NCI-H446 (cell line): ENCODE data around the gene SLC30A3.
"Not testable (repeated sequence)": the region's sequence is repeated elsewhere in the genome, so short reads cannot be mapped to it uniquely, and the experiment has no call there.

ENCODE experiments used
- DNase-seq, 2 experiments: peaks; one replicate each; lab custom pipeline; 2025; lab: John Stamatoyannopoulos, UW

Gene SLC30A3, protein sequence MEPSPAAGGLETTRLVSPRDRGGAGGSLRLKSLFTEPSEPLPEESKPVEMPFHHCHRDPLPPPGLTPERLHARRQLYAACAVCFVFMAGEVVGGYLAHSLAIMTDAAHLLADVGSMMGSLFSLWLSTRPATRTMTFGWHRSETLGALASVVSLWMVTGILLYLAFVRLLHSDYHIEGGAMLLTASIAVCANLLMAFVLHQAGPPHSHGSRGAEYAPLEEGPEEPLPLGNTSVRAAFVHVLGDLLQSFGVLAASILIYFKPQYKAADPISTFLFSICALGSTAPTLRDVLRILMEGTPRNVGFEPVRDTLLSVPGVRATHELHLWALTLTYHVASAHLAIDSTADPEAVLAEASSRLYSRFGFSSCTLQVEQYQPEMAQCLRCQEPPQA

GRCh38 chr2:27262379-27263286, at the start of gene SLC30A3:
SLC30A3 (minus strand) TSS chr2:27263047; CDS start chr2:27262906, 141 bp downstream.
- peak in 1 of 2 experiments; percentile 30 for DNase-seq

DNA sequence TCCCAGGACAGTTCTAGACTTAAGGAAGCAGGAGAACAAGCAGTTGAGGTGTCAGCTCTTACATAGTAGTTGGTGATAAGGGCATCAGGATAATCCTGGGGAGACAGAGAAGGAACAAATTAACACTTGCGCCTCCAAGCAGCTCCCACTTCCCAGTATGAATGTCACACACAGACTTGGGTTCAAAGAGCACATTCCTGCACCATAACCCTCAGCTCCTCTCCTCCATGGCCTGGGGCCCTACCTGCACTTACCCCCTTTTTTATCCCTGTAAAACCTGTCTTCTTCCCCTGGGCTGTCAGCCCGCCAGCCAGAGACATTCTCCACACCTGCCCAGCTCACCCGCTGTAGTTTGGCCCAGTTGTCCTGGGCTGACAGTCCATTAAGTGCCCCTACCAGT, 49.3 kb upstream of the SLC30A3 start:
- no peak for DNase-seq

DNA sequence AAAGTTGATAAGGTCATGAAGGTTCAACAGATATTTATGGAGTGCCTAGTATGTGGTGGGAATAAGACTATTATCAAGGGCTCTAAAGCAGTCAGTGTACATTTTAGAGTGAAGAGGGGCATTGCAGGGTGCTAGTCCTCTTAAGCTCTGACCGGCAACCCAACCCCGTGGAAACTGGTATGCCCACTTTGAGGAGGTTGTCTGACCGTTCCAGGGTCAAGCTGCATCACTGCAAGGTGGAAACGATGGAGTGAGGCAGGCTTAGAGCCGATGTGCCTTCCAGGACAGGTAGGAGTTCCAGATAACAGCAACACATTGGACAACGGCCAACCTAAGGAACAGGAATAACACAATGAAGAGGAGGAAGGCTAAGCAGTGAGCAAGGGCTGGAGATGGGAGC, 46.8 kb upstream of the SLC30A3 start:
- DNase-seq: no peak

GRCh38 chr2:27308359-27308881, 45.6 kb upstream of the SLC30A3 start, which contains the start of gene UCN:
UCN (minus strand) TSS chr2:27308445; CDS start chr2:27307895, 550 bp downstream.
- no peak for DNase-seq

- DNase-seq: no peak
Observed at GRCh38 chr2:27307545-27308358, 44.9 kb upstream of the SLC30A3 start.

DNA sequence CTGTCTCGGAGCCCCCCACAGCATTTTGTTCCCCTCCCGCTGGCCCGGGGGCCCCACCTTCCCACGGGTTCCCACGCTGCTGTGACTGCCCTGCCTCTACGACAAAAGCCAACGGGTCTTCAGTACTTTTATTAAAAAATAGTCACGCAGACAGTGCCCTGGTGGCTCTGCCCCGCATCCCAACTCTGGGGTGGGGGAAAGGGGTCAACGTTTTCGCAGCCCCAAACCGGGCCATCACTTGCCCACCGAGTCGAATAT, 44.4 kb upstream of the SLC30A3 start:
- DNase-seq: no peak

- DNase-seq: no peak
Observed at GRCh38 chr2:27306573-27307286, 43.9 kb upstream of the SLC30A3 start.

DNA sequence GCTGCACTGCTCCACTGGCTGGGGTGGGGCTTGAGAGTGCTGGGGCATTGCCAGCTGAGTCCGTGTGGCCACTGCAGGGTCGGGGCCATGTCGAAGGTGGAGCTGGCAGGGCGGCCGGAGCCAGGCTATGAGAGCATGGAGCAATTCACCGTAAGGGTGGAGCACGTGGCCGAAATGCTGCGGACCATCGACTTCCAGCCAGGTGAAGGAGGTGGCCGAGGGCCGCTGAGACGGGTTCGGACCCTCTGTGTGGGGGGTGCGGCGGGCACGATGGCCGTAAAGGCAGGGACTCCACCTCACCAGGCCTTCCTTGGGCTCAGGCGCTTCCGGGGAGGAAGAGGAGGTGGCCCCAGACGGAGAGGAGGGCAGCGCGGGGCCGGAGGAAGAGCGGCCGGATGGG, 43.3 kb upstream of the SLC30A3 start:
- no peak for DNase-seq

DNA sequence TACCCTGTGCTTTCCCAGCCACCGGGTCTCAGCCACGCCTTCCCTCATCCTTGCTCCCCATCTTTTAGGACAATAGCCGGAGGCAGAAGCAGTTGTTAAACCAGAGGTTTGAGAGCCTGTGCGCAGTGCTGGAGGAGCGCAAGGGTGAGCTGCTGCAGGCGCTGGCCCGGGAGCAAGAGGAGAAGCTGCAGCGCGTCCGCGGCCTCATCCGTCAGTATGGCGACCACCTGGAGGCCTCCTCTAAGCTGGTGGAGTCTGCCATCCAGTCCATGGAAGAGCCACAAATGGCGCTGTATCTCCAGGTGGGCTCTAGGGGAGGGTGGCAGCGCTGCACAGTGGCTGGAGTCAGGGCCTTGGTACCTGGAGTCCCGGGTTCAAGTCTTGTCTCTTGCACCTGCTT, 42.7 kb upstream of the SLC30A3 start:
- no peak for DNase-seq

DNA sequence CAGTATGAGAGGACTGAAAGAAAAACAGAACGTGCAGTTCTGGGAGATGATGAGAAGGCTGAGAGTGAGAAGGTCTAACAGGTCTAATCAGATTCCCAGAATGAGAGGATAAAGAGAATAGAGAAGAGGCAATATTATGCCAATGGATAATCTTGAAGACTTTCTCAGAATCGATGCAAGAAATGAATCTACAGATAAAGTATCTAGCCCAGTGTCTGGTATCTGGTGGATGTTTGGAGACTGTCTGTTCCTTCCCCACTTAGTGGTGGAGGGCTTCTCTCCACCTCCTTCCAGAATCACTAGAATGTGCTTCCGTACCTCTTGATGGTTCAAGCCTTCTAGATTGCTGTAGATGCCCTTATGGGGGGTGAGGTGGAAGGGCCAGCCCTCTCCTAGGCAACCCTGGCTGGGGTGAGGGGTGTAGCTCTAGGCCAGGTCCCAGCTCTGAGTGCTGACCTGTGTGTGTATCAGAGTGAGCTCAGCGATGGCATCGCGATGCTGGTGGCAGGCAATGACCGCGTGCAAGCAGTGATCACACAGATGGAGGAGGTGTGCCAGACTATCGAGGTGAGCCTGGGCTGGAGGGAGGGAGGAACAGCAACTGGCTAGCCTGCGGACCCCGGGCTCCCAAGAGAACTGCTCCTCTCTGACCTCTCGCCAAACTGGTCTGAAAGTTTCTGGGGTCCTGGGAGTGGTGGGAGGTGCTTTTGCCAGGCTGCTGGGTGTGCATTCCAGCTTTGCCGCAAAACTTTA, 41.8 kb upstream of the SLC30A3 start:
- DNase-seq: no peak

DNA sequence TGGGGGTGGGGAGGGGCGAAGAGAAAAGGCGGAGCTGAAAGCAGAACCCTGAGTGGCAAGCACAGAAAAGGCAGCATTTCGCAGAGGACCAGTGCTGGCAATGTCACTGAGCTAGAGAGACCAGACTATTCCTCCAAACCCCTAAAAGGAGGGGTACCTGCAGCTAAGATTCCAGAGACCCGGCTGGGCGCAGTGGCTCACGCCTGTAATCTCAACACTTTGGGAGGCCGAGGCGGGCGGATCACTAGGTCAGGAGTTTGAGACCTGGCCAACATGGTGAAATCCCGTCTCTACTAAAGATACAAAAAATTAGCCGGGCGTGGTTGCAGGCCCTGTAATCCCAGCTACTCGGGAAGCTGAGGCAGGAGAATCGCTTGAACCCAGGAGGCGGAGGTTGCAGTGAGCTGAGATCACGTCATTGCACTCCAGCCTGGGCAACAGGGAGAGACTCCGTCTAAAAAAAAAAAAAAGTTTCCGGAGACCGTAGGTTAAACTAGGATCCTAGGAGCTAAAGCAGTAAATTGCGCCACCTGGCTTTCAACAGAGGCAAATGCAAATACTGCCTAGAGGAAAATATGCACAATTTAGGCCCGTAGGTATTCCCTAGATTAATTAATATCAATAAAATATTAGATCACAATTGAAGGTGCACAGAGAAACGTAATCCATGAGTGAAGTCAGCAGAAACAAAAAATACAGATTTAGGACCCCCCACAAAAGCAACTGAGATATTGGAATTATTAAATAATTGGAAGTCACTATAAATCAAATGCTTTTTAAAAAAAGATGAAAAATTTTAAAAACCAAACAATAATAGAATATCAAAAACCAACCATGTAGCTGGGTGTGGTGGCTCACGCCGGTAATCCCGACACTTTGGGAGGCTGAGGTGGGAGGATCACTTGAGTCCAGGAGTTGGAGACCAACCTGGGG, 40.5 kb upstream of the SLC30A3 start:
- DNase-seq: peak; percentile 43 to 85

- DNase-seq: not testable (repeated sequence)
Observed at GRCh38 chr2:27300606-27301005, 37.8 kb upstream of the SLC30A3 start.

GRCh38 chr2:27298391-27299080, 35.7 kb upstream of the SLC30A3 start:
- DNase-seq: no peak

GRCh38 chr2:27297195-27297594, 34.3 kb upstream of the SLC30A3 start:
- DNase-seq: no peak

DNA sequence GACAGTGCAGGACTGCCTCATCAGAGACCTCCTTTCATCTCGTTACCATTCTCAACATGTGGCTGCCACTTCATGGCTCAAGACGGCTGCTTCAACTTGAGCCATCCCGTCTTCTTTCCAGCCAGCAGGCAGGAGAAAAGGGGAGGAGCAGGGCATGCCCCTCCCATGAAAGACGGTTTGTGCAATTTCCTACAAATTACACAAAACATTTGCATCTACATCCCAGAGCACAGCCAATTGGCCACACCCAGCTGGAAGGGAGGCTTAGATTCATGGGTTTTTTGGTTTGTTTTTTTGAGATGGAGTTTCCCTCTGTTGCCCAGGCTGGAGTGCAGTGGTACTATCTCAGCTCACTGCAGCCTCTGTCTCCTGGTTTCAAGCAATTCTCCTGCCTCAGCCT, 33.6 kb upstream of the SLC30A3 start:
- no peak for DNase-seq

- DNase-seq: no peak
Observed at GRCh38 chr2:27294928-27295327, 32.1 kb upstream of the SLC30A3 start.

GRCh38 chr2:27291865-27292264, 29.0 kb upstream of the SLC30A3 start:
- DNase-seq: no peak

DNA sequence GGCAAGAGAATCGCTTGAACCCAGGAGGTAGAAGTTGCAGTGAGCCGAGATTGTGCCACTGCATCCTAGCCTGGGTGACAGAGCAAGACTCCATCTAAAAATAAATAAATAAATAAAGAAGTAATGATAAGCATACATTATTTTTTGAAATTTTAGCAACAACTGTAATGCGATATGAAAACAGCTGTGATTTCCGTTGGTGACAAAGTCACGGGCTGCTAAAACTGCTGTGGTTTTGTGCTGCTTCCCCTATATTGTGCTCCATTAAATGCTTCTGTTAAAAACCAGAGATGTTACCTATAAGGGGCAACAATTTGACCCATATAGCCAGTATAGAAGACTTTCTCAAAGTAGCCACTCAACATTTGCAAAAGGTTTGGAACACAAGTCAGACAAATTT, 27.7 kb upstream of the SLC30A3 start:
- no peak for DNase-seq

GRCh38 chr2:27288610-27289009, 25.8 kb upstream of the SLC30A3 start:
- no peak for DNase-seq
